ENCODE measurements around the gene EDAR.

EDAR gene

GRCh38 chr2:108935271-108935741 is 53.7 kb downstream of the EDAR start:
- H3K4me1 ChIP-seq (ENCODE audit: insufficient read depth, low read length): peaks cover 10% of the 10 kb centered on the region

GRCh38 chr2:108934583-108935245 is 54.3 kb downstream of the EDAR start:
- H3K27ac ChIP-seq (ENCODE audit: low read length): no peak overlapping the region
- H3K4me3 ChIP-seq (ENCODE audit: low read length): no peak overlapping the region
- H3K9ac ChIP-seq (ENCODE audit: low read depth, low read length): no peak overlapping the region
- no peaks in the 10 kb centered on the region for H3K36me3 ChIP-seq (ENCODE audit: insufficient read depth, low read depth, low read length)
- H3K9me3 ChIP-seq (ENCODE audit: insufficient read depth, low read depth, low read length): no peaks in the 10 kb centered on the region
- no peaks in the 10 kb centered on the region for H3K27me3 ChIP-seq (ENCODE audit: insufficient read depth, low read length)
- peaks cover 10% of the 10 kb centered on the region for H3K4me1 ChIP-seq (ENCODE audit: insufficient read depth, low read length)

More at GRCh38 chr2:108935271-108935741, 53.7 kb downstream of the EDAR start:
- Histone ChIP-seq H3K36me3 (ENCODE audit: insufficient read depth, low read depth, low read length) (no peaks in the 10 kb centered on the region), H3K4me3 (ENCODE audit: low read length) (no peak overlapping the region), H3K9me3 (ENCODE audit: insufficient read depth, low read depth, low read length) (no peaks in the 10 kb centered on the region), H3K27ac (ENCODE audit: low read length) (no peak overlapping the region), H3K9ac (ENCODE audit: low read depth, low read length) (no peak overlapping the region), H3K27me3 (ENCODE audit: insufficient read depth, low read length) (no peaks in the 10 kb centered on the region)

- Histone ChIP-seq H3K27ac (ENCODE audit: low read length) (no peak overlapping the region), H3K9me3 (ENCODE audit: insufficient read depth, low read depth, low read length) (no peaks in the 10 kb centered on the region), H3K4me1 (ENCODE audit: insufficient read depth, low read length) (peaks cover 10% of the 10 kb centered on the region), H3K27me3 (ENCODE audit: insufficient read depth, low read length) (no peaks in the 10 kb centered on the region), H3K36me3 (ENCODE audit: insufficient read depth, low read depth, low read length) (no peaks in the 10 kb centered on the region), H3K9ac (ENCODE audit: low read depth, low read length) (no peak overlapping the region), H3K4me3 (ENCODE audit: low read length) (no peak overlapping the region)
These were observed 54.9 kb downstream of the EDAR start for GRCh38 chr2:108934151-108934550.

- Histone ChIP-seq H3K36me3 (ENCODE audit: insufficient read depth, low read depth, low read length) (no peaks in the 10 kb centered on the region), H3K27me3 (ENCODE audit: insufficient read depth, low read length) (no peaks in the 10 kb centered on the region), H3K27ac (ENCODE audit: low read length) (no peak overlapping the region), H3K9me3 (ENCODE audit: insufficient read depth, low read depth, low read length) (no peaks in the 10 kb centered on the region), H3K4me3 (ENCODE audit: low read length) (no peak overlapping the region), H3K4me1 (ENCODE audit: insufficient read depth, low read length) (peaks cover 10% of the 10 kb centered on the region), H3K9ac (ENCODE audit: low read depth, low read length) (no peak overlapping the region)
These were observed 55.3 kb downstream of the EDAR start for GRCh38 chr2:108933691-108934117.

- Histone ChIP-seq H3K27ac (ENCODE audit: low read length) (no peak overlapping the region), H3K4me3 (ENCODE audit: low read length) (no peak overlapping the region), H3K27me3 (ENCODE audit: insufficient read depth, low read length) (no peaks in the 10 kb centered on the region), H3K9me3 (ENCODE audit: insufficient read depth, low read depth, low read length) (no peaks in the 10 kb centered on the region), H3K9ac (ENCODE audit: low read depth, low read length) (no peak overlapping the region), H3K4me1 (ENCODE audit: insufficient read depth, low read length) (peaks cover 10% of the 10 kb centered on the region), H3K36me3 (ENCODE audit: insufficient read depth, low read depth, low read length) (no peaks in the 10 kb centered on the region)
These were observed 56.2 kb downstream of the EDAR start for GRCh38 chr2:108932736-108933332.

- no peaks in the 10 kb centered on the region for H3K9me3 ChIP-seq (ENCODE audit: insufficient read depth, low read depth, low read length)
- H3K27ac ChIP-seq (ENCODE audit: low read length): no peak overlapping the region
- no peaks in the 10 kb centered on the region for H3K27me3 ChIP-seq (ENCODE audit: insufficient read depth, low read length)
- no peak overlapping the region for H3K9ac ChIP-seq (ENCODE audit: low read depth, low read length)
- H3K4me1 ChIP-seq (ENCODE audit: insufficient read depth, low read length): peaks cover 10% of the 10 kb centered on the region
- H3K4me3 ChIP-seq (ENCODE audit: low read length): no peak overlapping the region
- no peaks in the 10 kb centered on the region for H3K36me3 ChIP-seq (ENCODE audit: insufficient read depth, low read depth, low read length)
These were observed 57.6 kb downstream of the EDAR start for GRCh38 chr2:108931372-108931771.

- no peak overlapping the region for H3K27ac ChIP-seq (ENCODE audit: low read length)
- H3K27me3 ChIP-seq (ENCODE audit: insufficient read depth, low read length): no peaks in the 10 kb centered on the region
- no peaks in the 10 kb centered on the region for H3K36me3 ChIP-seq (ENCODE audit: insufficient read depth, low read depth, low read length)
- peaks cover 6% of the 10 kb centered on the region for H3K4me1 ChIP-seq (ENCODE audit: insufficient read depth, low read length)
- H3K4me3 ChIP-seq (ENCODE audit: low read length): no peak overlapping the region
- H3K9me3 ChIP-seq (ENCODE audit: insufficient read depth, low read depth, low read length): no peaks in the 10 kb centered on the region
- H3K9ac ChIP-seq (ENCODE audit: low read depth, low read length): no peak overlapping the region
These were observed 59.1 kb downstream of the EDAR start for GRCh38 chr2:108929807-108930425.

- Histone ChIP-seq H3K36me3 (ENCODE audit: insufficient read depth, low read depth, low read length) (no peaks in the 10 kb centered on the region), H3K9ac (ENCODE audit: low read depth, low read length) (no peak overlapping the region), H3K27me3 (ENCODE audit: insufficient read depth, low read length) (no peaks in the 10 kb centered on the region), H3K27ac (ENCODE audit: low read length) (no peak overlapping the region), H3K9me3 (ENCODE audit: insufficient read depth, low read depth, low read length) (no peaks in the 10 kb centered on the region), H3K4me1 (ENCODE audit: insufficient read depth, low read length) (peaks cover 4% of the 10 kb centered on the region; the same call in 1 of the 2 replicates), H3K4me3 (ENCODE audit: low read length) (no peak overlapping the region)
These were observed 60.2 kb downstream of the EDAR start for GRCh38 chr2:108928660-108929377.

GRCh38 chr2:108927936-108928659 is 60.9 kb downstream of the EDAR start:
- H3K36me3 ChIP-seq (ENCODE audit: insufficient read depth, low read depth, low read length): no peaks in the 10 kb centered on the region
- H3K27me3 ChIP-seq (ENCODE audit: insufficient read depth, low read length): no peaks in the 10 kb centered on the region; the same call in 1 of the 2 replicates
- no peak overlapping the region for H3K9ac ChIP-seq (ENCODE audit: low read depth, low read length)
- H3K4me1 ChIP-seq (ENCODE audit: insufficient read depth, low read length): no peaks in the 10 kb centered on the region
- no peak overlapping the region for H3K27ac ChIP-seq (ENCODE audit: low read length)
- no peaks in the 10 kb centered on the region for H3K9me3 ChIP-seq (ENCODE audit: insufficient read depth, low read depth, low read length)
- H3K4me3 ChIP-seq (ENCODE audit: low read length): no peak overlapping the region

GRCh38 chr2:108927405-108927804 is 61.6 kb downstream of the EDAR start:
- H3K4me1 ChIP-seq (ENCODE audit: insufficient read depth, low read length): no peaks in the 10 kb centered on the region
- no peaks in the 10 kb centered on the region for H3K9me3 ChIP-seq (ENCODE audit: insufficient read depth, low read depth, low read length)
- no peak overlapping the region for H3K27ac ChIP-seq (ENCODE audit: low read length)
- H3K4me3 ChIP-seq (ENCODE audit: low read length): no peak overlapping the region
- H3K36me3 ChIP-seq (ENCODE audit: insufficient read depth, low read depth, low read length): no peaks in the 10 kb centered on the region
- H3K9ac ChIP-seq (ENCODE audit: low read depth, low read length): no peak overlapping the region
- H3K27me3 ChIP-seq (ENCODE audit: insufficient read depth, low read length): no peaks in the 10 kb centered on the region; the same call in 1 of the 2 replicates
